Measurements from ENCODE around the gene RNU1-1.
"Not testable (repeated sequence)": the region's sequence is repeated elsewhere in the genome, so short reads cannot be mapped to it uniquely, and the experiment has no call there.

Gene RNU1-1

DNA sequence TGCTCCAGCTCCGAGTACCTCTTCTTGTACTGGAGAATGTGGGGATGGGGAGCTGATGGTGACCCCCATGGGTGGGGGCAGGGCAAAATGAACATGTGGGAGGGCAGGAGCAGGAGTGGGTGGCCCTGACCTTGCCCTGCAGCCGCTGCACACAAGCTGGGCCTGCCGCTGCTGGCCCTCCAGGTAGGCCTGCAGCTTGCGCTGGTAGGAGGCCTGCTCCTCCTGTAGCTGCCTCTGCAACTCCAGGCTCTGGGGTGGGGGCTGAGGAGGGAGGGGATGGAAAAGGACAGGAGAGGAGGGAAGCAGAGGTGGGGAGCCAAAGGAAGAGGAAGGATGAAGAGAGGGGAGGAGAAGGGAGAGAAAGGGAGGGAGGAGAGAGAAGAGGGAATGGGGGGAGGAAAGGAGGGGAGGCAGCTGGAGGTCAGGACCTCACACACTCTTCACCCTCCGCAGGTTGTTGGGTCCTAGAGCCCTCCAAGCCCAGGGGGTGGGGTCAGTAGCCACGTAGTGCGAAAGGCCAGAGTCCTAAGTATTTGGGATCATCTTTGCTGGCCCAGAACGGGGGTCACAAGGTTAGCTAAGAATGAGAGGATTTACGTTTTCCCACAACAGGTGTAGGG lies 22.9 kb downstream of the RNU1-1 start:
- DNase-seq = no peak

DNA sequence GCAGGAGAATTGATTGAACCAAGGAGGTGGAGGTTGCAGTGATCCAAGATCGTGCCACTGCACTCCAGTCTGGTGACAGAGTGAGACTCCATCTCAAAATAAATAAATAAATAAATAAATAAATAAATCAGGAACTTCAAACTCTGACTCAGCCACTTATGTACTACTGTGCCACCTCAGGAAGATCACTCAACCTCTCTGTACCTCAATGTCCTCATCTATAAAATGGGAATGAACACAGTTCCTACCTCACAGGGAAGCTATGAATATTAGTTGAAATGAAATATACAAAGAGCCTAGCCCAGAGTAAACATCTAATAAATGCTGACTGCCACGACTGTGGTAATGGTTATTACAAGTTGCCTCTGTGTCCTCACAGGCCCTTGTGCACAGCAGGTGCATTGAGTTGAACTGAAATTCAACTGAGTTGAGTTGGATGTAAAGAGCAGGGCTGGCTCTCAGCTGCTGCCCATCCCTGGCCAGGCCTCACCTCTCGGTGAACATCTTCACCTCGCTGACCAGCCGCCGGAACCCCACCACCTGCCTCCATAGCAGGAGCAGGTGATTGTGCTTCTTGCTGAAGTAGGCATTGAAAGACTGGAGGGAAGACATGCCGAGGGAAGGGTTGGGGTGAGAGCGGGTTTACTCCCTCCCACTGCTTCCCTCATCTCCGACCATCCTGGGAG lies 24.7 kb downstream of the RNU1-1 start:
- not testable (repeated sequence) for DNase-seq

DNA sequence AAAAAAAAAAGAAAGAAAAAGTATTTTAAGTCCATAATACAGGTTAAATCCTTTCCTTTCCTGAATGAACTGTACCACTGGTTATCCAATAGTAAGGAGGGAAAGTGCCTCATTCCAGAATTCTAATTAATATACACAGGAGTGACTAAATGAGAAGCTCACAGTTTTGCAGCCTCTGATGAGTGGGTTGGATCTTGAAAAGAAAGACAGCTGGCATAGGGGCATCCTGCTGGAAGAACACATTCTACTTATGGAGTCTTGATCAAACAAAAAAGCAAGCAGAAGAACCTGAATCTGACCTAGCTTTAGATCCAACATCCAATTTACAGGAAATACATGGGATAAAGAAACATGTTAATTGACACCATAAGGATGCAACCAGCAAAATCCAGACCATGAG lies 27.1 kb downstream of the RNU1-1 start:
- DNase-seq = not testable (repeated sequence)

DNA sequence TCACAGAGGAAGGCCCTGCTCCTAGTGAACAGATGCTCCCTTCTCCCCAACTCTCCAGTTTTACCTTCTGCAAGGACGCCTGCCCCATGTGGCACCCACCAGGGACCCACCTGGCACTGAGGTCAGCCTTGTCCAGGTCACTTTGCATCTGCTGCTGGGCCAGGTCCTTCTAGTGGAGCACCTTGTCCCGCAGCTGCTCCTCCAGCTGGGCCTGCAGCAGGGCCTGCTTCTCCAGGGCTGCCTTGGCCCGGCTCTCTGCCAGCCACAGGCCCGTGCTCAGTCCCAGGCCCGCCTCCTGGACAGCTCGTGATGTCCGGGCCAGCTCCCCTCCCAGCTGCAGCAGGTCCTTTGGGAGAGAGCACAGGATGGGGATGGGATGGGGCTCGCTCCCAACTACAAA lies 27.8 kb downstream of the RNU1-1 start:
- DNase-seq = not testable (repeated sequence)

DNA sequence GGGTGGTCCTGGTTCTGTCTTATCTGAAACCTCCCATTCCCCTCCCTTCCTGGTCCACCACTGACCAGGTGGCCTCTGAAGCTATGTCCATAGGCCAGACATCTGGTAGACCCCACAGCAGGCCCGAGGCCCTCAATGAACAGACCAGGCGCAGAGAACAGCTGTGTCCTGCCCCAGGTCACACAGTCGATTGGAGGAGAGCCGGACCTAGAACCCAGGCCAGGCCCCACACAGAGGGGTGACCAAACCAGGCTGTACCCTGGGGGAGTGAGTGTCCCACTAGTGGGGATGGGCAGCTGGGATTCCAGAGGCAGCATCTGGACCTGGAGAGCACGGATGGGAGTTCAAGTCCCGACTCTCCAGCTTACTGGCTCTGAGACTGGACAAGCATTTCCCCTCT lies 29.2 kb downstream of the RNU1-1 start:
- no peak for DNase-seq

DNA sequence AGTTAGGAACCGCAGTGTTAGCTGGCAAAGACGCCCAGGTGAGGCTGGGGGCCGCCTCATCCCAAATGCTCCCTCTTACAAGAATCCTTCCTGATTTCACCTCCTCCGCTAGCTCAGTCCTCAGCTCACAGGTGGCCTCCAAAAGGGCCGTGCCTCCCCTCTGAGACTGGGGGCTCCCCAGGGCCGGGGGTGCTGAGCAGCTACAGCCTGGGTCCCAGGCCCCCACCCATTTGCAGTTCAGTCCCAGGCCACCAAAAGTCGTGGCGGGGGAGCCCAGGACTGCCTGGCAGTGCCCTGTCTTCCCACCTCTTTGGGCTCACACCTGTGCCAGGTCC lies 29.6 kb downstream of the RNU1-1 start:
- no peak for DNase-seq

DNA sequence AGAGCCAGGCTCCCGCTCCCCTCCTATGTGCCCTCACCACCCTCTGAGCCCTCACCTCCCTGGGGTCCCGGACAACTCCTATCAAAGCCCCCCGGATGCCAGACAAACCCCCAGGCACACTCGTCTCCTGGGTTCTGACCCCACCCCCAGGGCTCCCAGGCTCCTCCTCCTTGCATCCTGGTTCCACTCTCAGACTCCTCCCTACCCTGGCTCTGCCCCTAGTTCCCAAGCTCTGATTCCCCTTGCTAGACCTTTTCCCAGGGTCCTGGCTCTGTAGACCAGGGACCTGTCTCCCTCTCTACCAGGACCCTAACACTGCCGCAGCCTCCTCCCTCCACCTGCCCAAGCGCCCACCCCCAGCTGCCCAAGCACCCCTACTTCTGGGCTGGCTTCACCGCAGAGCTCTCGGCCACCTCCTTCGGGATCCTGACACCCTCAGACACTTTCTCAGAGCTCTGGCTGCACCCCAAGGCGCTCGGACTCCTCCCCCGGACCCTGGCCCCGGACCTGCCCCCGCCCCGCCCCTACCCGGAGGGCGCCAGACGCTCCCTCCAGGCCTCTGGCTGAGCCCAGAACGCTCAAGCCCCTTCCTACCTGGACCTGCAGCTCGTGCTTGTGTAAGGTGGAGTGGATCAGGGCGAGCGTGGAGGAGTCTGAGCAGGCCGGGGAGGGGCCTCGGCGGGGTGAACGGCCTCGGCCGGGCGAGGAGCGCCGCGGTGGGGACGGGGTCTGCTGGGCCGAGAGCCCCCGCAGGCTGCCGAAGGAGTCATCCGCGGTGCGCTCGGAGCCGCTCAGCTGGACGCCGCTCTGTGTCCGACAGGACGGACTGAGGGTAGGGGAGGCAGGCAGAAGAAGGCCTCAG lies 30.2 kb downstream of the RNU1-1 start:
- DNase-seq = not testable (repeated sequence)

DNA sequence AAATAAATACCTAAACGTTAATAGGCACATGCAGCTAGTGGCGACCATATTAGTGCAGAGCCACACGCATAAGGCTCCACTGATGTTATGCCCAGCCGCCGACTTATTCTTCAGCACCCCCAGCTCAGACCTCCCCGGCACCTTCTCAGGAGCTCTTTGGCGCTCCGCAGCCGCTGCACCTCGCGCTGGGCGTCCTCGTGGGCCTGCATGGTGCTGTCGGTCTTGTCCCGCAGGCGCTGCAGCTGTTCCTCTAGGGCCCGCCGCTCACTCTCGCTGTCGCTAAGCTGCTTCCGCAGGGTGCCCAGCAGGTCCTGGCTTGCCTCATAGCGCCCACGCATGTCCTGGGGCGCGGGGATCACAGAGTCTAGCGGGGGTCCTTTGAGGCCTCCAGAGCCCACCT lies 30.9 kb downstream of the RNU1-1 start:
- DNase-seq = not testable (repeated sequence)

DNA sequence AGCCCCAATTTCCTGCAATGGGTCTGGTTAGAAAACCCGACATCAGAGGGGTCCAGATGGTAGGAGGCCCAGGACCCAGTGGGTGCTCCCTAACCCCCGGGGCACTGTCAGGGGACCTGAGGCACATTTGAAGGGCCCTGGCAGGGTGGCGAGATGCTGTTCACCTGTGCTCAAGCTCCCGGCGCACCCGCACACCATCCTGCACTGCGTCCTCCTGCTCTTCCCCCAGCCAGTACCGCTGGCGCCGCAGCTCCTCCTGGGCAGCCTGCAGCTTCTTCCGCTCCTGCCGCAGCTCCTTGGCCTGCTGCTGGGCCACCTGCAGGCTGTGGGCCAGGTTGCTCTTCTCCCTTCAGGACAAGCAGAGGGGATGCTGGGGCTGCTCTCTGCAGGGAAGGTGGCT lies 36.0 kb downstream of the RNU1-1 start:
- no peak for DNase-seq

DNA sequence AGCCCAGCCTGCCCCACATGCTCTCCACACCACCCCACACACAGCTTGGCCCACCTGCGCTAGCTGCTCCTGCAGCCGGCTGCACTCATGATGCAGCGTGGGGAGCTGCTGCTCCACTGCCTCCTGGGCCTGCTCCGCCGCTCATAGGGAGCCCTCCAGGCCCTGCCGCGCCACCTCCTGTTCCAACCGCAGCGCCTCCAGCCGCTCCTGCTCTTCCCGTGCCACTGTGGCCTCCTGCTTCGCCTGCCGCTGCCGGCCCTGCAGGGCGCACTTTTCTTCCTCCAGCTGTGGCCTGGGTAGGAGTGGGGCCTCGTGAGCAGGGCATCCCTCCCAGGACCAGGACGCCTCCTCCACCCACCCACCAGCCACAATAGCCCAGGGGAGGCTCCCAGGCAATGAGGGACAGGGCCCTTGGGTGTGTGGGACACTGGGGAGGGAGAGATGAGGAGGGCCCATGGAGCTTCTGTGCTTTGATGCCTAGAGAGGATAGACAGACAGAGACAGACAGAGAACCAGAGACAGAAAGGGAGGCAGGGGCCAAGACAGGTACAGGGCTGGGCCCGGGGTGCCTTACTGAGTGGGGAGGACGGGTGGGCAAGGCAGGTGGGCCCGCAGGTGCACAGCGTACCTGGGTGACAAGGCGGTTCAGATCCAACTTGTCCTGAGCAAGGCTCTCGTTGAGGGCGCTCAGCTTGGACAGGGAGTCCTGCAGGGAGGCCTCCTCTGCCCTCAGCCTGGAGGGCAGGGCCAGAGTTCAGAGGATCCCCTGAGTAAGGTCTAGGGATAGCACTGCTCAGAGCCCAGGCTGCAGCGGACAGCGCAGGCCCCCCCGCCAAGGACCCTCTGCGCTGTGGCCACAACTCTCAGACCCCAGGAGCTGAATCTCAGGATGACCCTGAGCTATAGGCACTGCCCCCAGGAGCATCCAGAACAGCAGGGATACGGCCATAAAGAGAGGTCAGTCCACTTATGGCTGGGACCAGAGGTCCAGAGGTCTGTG lies 38.0 kb downstream of the RNU1-1 start:
- not testable (repeated sequence) for DNase-seq

DNA sequence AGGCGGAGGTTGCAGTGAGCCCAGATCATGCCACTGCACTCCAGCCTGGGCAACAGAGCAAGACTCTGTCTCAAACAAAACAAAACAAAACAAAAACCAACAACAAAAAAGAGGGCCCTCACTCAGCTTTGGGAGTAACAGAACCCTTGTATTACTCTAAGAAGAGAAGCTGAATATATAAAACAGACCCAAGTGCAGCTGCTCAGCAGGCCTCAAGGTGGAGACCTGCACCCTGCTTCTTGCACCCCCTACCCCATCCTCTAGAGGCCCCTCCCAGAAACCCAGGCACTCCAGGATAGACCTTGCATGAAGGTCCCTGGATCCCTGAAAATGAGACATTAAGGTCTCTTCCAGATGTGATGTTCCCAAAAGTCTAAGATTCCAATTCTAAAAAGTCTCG lies 39.2 kb downstream of the RNU1-1 start:
- not testable (repeated sequence) for DNase-seq

DNA sequence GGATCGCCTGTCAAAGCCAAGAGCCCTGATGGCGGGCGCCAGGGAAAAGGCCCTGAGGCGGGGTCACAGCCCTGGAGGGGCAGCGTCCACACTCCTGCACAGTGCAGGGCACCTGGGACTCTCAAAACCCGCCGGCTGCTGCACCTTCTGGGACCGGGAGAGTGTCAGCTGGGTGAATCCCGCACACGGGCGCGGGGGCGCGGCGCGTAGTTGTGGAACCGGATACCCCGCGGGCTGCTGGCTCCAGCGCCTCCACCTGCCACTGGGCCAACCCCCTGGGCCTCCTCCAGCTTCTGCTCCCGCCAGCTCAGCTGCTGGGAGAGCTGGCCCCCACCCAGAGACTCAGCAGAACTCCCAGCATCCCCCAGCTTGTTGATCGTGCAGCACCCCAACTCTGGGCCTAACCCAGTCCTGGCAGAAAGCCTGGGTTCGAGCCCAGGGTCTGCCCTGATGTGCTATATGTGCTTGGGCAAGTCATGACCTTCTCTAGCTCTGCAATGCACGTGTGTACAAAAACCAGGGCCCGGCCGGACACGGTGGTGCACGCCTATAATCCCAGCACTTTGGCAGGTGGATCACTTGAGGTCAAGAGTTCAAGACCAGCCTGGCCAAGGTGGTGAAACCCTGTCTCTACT lies 39.8 kb downstream of the RNU1-1 start:
- no peak for DNase-seq

DNA sequence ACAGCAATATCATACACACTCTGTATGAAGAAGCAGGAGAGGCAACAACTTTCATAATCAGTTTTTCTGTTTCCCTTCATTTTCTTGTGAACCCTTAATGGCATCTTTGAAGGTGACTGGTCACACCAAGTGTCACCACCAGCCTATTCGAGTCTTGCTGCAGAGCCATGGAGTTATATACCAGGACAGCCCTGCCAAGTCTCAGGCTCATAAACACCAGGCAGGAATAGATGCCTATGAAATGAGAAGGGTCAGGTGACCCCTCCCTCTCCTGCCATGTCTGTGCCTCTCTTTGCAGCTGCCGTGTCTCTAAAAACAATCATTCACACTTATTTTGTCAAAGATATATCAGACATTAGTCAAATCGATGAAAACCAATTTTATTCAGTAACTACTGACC lies 45.5 kb downstream of the RNU1-1 start:
- no peak for DNase-seq

DNA sequence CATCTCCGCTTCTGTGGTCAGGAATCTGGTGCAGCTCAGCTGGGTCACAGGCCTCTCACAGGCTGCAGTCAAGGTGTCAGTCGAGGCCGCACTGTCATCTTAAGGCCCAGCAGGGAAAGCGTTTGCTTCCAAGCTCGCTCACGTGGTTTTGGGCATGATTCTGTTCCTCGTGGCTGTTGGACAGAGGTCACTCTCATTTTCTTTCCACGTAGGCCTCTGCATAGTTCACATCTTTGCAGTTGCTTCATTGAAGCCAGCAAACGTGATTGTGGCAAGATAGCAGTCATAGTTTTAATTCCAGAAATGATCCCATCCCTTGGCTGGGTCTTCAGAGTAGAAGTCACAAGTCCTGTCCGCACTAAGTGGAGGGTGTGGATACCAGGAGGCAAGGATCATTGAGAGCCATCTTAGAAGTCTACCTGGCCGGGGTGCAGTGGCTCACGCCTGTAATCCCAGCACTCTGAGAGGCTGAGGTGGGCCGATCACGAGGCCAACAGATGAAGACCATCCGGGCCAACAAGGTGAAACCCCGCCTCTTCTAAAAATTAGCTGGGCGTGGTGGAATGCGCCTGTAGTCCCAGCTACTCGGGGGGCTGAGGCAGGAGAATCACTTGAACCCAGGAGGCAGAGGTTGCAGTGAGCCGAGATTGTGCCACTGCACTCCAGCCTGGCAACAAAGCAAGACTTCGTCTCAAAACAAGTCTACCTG lies 49.0 kb downstream of the RNU1-1 start:
- DNase-seq = no peak
